Activated T-cell treated with anti-CD3 and anti-CD28 coated beads for 1 hour (primary cell): ENCODE measurements around the gene STK16.
"Not testable (repeated sequence)": the region's sequence is repeated elsewhere in the genome, so short reads cannot be mapped to it uniquely, and the experiment has no call there.

Experiments
- DNase-seq: peaks from one replicate; pipeline ENCODE4 v3.0.0-alpha.2; 2020; ENCODE audit warnings: low read depth

The STK16 gene

GRCh38 chr2:219245899-219246230 lies 586 bp downstream of the STK16 start:
- DNase-seq, result no peak

- no peak for DNase-seq
Measured at GRCh38 chr2:219246559-219246958, 1.3 kb downstream of the STK16 start.

DNA sequence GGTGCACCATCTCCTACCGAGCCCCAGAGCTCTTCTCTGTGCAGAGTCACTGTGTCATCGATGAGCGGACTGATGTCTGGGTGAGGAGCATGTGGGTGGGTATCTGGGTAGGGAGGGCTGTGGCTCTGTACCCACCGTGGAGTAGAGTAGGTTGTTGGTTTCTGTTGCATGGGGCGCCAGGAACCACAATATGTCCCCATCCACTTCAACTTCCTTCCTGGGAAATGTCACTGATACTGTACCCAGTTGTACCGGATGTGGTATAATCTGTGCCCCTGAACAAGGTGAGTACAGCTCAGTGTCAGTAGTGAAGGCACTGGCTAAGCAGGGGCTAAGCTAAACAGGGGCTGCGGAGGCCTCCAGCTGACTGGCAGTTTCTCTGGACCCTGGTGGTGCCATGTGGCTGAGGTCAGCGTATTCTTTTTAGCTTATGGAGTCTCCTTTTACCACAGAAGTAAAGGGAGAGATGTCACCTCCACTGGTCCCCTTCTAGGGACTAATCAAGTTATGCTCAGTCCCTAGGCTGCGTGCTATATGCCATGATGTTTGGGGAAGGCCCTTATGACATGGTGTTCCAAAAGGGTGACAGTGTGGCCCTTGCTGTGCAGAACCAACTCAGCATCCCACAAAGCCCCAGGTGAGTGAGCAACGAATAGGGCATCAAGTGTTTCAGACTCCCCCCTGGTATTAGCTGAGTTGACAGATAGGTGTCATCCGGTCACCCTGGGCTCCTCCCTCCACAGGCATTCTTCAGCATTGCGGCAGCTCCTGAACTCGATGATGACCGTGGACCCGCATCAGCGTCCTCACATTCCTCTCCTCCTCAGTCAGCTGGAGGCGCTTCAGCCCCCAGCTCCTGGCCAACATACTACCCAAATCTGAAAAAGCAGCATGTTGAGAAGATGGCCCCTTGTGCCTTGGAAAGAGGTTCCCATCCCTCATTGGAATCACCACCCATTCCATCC lies 2.7 kb downstream of the STK16 start:
- no peak for DNase-seq

DNA sequence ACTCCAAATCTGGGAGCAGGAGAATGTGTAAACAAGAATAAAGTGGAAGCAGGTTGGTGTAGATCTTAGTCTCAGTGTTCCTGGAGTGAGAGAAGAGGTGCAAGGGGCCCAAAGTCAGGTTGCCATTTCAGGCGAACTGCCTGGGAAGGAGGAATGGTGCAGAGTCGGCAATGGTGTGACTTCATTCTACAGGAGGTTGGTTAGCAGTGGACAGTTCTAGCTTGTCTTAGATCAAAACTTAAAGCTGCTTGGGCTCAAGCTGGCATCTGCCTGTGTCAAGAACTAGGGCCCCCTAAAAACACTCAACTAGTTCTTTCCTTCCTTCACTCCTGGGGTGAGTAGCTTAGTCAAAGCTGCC lies 3.5 kb downstream of the STK16 start:
- DNase-seq, result no peak

- no peak for DNase-seq
Measured at GRCh38 chr2:219249203-219249980, 4.1 kb downstream of the STK16 start.

- no peak for DNase-seq
Measured at GRCh38 chr2:219250049-219250781, 4.9 kb downstream of the STK16 start.

- no peak for DNase-seq
Measured at GRCh38 chr2:219251656-219252055, 6.4 kb downstream of the STK16 start.

DNA sequence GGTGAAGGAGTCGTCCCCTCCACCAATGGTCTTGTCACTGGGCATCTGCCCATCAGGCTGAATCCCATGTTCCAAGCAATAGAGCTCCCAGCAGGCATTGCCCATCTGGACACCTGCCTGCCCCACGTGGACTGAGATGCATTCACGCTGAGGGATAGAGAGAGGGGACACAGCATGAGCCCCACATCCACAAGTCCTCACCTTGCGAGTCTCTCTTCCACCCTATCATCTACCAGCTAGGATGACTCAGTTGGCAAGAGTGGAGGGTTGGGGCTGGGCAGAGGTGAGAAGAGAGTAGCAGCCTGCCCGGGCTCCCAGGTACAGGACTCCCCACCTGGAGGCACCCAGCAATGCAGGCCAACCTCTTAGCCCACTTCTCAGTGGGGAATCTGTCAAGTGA lies 6.8 kb downstream of the STK16 start:
- DNase-seq, result no peak

- no peak for DNase-seq
Measured at GRCh38 chr2:219252570-219252899, 7.3 kb downstream of the STK16 start.

GRCh38 chr2:219252900-219253752 lies 7.8 kb downstream of the STK16 start, which contains the start of gene TUBA4B:
Gene TUBA4B (plus strand): TSS chr2:219253243. CDS start chr2:219253408, 165 bp downstream.
- no peak for DNase-seq

- DNase-seq, result peak; percentile 93
Measured at GRCh38 chr2:219253753-219254589, 8.7 kb downstream of the STK16 start, which contains the start of gene TUBA4A. Gene TUBA4A (minus strand): TSS chr2:219253918. CDS start chr2:219253858, 60 bp downstream.

DNA sequence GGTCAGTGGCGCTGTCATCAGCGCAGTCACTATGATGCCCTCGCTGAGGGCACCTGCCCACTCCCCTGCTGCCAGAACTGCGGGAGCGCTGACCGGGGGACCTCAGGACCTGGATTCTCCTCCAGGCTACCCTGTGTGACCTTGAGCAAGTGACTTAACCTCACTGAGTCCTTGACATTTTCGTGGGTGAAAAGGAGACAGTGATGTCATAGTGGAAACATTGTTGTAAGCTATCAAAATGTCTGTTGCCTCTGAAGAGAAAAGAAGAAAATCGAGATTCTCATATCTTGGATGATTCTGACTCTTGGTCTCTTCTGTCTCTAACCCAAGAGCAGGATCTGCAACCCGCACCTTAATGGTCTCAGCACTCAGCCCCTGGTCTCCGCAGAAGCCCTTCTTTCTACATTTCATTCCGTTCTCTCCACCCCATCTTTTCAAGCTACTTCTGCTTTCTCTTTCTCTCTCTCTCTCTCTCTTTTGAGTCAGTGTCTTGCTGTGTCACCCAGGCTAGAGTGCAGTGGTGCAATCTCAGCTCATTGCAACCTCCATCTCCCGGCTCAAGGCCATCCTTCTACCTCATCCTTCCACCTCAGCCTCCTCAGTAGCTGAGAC lies 9.4 kb downstream of the STK16 start:
- no peak for DNase-seq

DNA sequence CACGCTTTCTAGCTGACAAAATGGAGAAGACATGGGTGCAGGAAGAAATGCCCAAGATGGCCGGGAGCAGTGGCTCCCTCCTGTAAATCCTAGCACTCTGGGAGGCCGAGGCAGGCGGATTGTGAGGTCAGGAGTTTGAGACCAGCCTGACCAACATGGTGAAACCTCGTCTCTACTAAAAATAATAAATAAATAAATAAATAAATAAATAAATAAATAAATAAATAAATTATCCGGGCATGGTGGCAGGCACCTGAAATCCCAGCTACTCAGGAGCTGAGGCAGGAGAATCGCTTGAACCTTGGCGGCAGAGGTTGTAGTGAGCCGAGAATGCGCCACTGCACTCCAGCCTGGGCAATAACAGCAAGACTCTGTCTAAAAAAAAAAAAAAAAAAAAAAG lies 13.7 kb downstream of the STK16 start:
- DNase-seq, result not testable (repeated sequence)

DNA sequence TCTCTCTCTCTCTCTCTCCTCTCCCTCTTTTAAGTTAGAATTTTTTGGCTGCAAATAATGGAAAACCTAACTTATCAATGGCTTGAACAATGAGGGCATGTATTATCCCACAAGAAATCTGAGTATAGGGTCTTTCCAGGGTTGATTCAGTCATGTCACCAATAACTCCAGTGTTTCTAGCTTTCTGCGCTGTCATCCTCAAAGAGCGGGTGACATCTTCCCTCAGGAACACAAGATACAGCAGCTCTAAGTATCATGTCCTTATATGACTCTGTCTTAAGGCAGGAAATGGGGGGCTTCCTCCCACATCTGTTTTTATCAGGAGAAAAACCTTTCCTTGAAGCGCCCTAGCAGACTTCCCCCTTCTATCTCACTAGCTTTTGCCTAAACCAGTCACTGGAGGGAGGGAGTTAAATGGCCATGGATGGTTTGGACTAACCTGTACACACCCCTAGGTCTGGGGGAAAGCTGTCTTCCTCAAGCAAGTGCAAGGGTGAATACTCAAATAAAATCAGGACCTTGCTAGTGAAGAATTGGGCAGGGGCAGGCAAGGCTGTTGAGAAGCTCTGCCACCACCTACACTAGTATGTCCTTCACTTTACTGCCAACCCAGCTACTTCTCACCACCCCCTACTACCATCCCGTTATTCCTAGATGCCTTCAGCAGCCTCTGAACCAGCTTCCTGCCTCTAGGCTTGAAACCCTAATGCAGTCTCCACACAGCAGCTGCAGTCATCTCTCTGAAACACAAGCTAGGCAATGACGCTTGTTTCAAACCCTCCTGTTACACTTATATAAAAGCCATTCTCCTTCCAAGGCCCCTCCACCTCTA lies 16.0 kb downstream of the STK16 start:
- no peak for DNase-seq

DNA sequence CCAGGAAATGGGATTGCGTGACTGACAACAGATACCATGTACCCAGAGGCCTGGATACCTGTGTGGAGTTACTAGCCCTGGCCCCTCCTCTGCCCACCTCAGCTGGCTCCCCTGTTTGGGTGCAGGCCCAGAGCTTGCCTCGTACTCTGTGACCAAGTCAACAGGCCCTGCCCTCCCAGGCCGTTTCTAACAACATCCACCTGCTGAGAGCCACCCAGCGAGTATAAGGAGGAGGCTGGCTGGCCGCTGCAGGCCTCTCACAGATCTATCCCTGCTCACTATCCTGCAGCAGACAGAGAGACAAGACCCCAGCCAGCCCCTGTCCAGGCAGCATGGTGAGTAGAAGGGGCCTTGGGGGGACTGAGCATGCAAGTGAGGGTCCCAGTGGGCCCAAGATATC lies 21.0 kb downstream of the STK16 start:
- no peak for DNase-seq

DNA sequence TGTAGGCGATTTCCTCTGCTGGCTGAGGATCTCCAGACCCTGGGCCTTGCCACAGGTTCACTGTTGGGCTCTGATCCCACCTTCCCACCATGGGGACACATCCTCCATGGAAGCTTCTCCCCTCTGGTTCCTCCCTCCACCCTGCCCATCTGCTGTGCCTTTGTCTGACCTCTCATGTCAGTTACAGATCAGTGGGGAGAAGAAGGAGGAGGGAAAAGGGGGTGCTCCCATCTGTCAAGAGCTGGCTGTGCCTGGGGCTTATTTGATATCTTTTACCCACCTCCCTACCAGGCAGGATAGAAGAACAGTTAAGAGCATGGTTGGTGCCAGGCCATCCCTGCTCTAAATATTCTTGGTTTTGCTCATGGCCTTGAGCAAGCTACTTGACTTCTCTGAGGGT lies 21.6 kb downstream of the STK16 start:
- DNase-seq, result no peak

DNA sequence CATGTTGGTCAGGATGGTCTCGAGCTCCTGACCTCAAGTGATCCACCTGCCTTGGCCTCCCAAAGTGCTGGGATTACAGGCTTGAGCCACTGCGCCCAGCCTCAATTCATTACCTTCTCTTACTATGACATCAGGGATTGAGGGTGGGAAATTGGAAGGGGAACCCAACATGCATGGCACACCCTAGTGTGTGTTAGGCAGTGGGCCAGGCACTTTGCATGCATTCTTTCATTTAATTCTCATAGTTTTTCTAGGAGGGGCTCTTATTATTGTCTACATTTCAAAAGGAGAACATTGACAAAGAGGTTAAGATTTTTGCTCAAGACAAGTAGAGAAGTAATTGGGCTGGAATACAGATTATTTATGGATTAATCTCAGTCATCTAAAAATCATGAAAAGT lies 23.0 kb downstream of the STK16 start:
- no peak for DNase-seq

- DNase-seq, result no peak
Measured at GRCh38 chr2:219269362-219270054, 24.2 kb downstream of the STK16 start.

GRCh38 chr2:219270055-219270372 lies 24.7 kb downstream of the STK16 start:
- DNase-seq, result no peak
